Endothelial cell (in vitro differentiated cells): ENCODE data around the gene CDH6. TPM values are rescaled to one million over a fixed set of nuclear protein-coding genes. Genes with fewer than 3 reads are reported as not detected.

Source experiments
- DNase-seq: peaks from one replicate; pipeline ENCODE4 v3.0.0; 2021; ENCODE audit warnings: low spot score
- H3K27ac Mint-ChIP-seq: one replicate; pipeline ENCODE4 v1.8.0; 2021; ENCODE audit warnings: mixed read lengths, inconsistent platforms; ENCODE audit not compliant: unreplicated experiment
- H3K27me3 Mint-ChIP-seq: one replicate; pipeline ENCODE4 v1.8.0; 2021; ENCODE audit warnings: mild to moderate bottlenecking, moderate library complexity, mixed read lengths, inconsistent platforms; ENCODE audit not compliant: unreplicated experiment
- H3K36me3 Mint-ChIP-seq: one replicate; pipeline ENCODE4 v1.8.0; 2021; ENCODE audit warnings: mild to moderate bottlenecking, low read depth, mixed read lengths, inconsistent platforms; ENCODE audit not compliant: unreplicated experiment
- H3K4me1 Mint-ChIP-seq: one replicate; pipeline ENCODE4 v1.8.0; 2021; ENCODE audit warnings: mild to moderate bottlenecking, mixed read lengths, inconsistent platforms; ENCODE audit not compliant: unreplicated experiment
- H3K4me3 Mint-ChIP-seq: one replicate; pipeline ENCODE4 v1.8.0; 2021; ENCODE audit warnings: mild to moderate bottlenecking, mixed read lengths, inconsistent platforms; ENCODE audit not compliant: unreplicated experiment
- H3K9me3 Mint-ChIP-seq: one replicate; pipeline ENCODE4 v1.8.0; 2021; ENCODE audit warnings: mixed read lengths, inconsistent platforms; ENCODE audit not compliant: unreplicated experiment
- CTCF ChIP-seq: fragments of 200-600 bp; sonication (generic); IDR thresholded peaks from one replicate; pipeline ENCODE4 v1.5.0; 2021; ENCODE audit warnings: antibody characterized with exemption; ENCODE audit not compliant: unreplicated experiment
- total RNA-seq: library from RNA; stranded (reverse); fragmentation: NEBNext Ultra II Directional; extraction: Animal tissue kit (Norgen Biotek cat#: 25700); gene quantifications from one replicate; pipeline ENCODE4 v1.2.1, GENCODE V29; 2021; ENCODE audit not compliant: unreplicated experiment

CDH6 gene
- total RNA-seq, 1 donor from 2014 or later, result 0.15 TPM

DNA sequence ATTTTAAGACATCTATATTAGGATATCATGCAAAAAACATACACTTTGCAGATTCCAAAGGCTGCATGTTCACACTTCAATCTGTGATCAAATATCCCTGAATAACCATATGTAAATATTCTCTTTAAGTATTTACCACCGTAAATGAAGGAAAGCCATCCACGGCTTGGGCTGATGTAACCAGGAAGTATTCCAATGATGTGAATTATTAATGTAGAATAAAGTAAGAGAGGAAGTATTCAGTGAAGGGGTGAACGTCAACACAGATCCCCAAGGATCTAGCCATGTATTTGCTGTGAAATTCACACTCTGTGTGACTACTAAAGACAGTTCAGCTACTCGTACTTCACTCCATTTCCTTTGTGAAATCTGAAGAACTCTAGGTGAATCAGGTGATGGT, 75.2 kb downstream of the CDH6 start:
- H3K27ac Mint-ChIP-seq, result no peak overlapping the region
- no peak for DNase-seq
- TF ChIP-seq CTCF, result no peak
- no peaks in the 10 kb centered on the region for H3K4me1 Mint-ChIP-seq
- H3K36me3 Mint-ChIP-seq, result no peaks in the 10 kb centered on the region
- H3K4me3 Mint-ChIP-seq, result no peak overlapping the region
- H3K9me3 Mint-ChIP-seq, result no peaks in the 10 kb centered on the region
- no peaks in the 10 kb centered on the region for H3K27me3 Mint-ChIP-seq

- Mint-ChIP-seq H3K27me3 (no peaks in the 10 kb centered on the region), H3K4me3 (no peak overlapping the region), H3K9me3 (no peaks in the 10 kb centered on the region), H3K36me3 (no peaks in the 10 kb centered on the region), H3K27ac (no peak overlapping the region), H3K4me1 (no peaks in the 10 kb centered on the region)
- TF ChIP-seq CTCF, result no peak
- no peak for DNase-seq
Observed at GRCh38 chr5:31269259-31269658, 75.8 kb downstream of the CDH6 start.

- Mint-ChIP-seq H3K4me1 (no peaks in the 10 kb centered on the region), H3K27ac (no peak overlapping the region), H3K4me3 (no peak overlapping the region), H3K36me3 (no peaks in the 10 kb centered on the region), H3K27me3 (no peaks in the 10 kb centered on the region), H3K9me3 (no peaks in the 10 kb centered on the region)
- DNase-seq, result peak; percentile 11
- TF ChIP-seq CTCF, result peak; percentile 91
Observed at GRCh38 chr5:31270396-31270795, 76.9 kb downstream of the CDH6 start.

DNA sequence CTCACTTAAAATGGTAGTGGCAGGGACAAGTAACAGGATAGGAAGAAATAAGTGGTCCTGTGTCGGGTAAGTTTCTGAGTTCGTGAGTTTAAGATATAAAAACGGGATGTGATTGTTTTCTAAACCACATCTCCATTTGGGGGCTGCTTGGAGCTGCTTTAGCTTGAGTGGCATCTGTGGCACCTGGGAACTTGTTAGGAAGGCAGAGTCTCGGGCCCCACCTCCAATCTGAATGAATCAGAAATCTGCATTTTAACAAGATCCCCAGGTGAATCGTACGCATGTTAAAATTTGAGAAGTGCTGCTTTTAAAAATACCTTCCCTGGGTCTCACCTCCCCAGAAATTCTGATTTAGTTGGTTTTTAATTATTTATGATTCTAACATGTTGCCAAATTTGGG, 78.1 kb downstream of the CDH6 start:
- no peak for TF ChIP-seq CTCF
- Mint-ChIP-seq H3K4me1 (no peaks in the 10 kb centered on the region), H3K4me3 (no peak overlapping the region), H3K27ac (no peak overlapping the region), H3K9me3 (no peaks in the 10 kb centered on the region), H3K27me3 (no peaks in the 10 kb centered on the region), H3K36me3 (no peaks in the 10 kb centered on the region)
- DNase-seq, result no peak

GRCh38 chr5:31273161-31273560, 79.7 kb downstream of the CDH6 start:
- H3K4me1 Mint-ChIP-seq, result no peaks in the 10 kb centered on the region
- H3K9me3 Mint-ChIP-seq, result no peaks in the 10 kb centered on the region
- no peak for DNase-seq
- H3K4me3 Mint-ChIP-seq, result no peak overlapping the region
- H3K36me3 Mint-ChIP-seq, result no peaks in the 10 kb centered on the region
- H3K27me3 Mint-ChIP-seq, result no peaks in the 10 kb centered on the region
- no peak overlapping the region for H3K27ac Mint-ChIP-seq
- TF ChIP-seq CTCF, result no peak
